SKM-1 (cell line): ENCODE data around the gene RAI1.

Experiments used
- DNase-seq: peaks from one replicate; lab custom pipeline; 2025; ENCODE audit not compliant: unreplicated experiment; lab: John Stamatoyannopoulos, UW

RAI1 gene

DNA sequence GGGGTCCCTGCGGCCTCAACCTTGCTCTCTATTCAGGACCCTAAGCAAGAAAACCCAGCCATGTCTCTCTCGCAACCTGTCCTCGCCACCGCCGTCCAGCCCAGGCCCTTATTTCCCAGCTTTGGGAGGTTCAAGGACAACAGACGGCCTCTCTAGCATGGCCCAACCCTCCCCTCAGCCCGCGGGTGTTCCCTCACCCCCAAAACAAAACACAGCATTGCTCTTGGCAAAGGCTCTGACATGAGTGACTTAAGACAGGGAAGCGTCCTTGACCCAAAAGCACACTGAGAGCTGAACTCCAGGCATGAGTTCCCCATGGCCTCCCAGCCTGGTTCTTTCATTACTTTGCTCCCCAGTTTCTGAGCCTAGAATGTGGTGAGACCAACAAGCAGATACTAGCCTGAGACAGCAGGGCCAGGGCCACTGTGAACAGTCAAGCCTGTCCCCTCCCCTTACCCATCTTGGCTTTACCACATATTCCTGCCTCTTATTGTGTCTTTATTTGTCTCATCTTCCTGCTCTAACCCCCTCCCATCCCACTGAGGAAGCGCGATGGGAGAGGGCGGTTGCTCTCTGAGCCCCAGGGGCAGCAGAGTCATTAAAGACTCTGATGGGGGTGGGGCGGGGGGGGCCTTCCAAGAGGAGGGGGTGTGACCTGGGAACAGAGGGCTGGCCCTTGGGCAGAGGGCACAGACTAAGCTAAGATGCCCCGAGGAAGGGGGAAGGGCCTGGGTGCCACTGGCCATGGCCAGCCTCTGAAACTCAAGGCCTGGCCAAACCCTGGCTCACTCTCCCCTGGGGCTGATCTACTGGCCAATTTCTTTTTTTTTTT, 143.7 kb downstream of the RAI1 start:
- DNase-seq: no peak

DNA sequence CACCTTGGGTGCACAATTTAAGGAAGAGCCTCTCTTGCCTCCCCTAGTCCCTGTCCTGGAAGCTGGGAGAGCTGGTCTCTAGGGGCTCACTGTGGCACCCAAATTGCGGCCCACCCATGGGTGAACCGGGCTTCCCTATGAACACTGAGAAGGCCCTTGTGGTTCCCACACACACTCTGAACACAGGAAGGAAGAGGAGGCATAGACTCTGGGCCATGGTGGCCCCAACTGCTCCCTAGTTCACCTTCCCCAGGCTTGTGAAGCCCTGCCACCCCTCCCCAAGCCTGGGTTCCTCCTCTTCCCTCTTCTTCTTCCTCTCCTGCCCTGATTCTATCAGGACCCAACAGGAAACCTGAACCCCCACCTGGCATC, 145.1 kb downstream of the RAI1 start:
- DNase-seq: no peak

DNA sequence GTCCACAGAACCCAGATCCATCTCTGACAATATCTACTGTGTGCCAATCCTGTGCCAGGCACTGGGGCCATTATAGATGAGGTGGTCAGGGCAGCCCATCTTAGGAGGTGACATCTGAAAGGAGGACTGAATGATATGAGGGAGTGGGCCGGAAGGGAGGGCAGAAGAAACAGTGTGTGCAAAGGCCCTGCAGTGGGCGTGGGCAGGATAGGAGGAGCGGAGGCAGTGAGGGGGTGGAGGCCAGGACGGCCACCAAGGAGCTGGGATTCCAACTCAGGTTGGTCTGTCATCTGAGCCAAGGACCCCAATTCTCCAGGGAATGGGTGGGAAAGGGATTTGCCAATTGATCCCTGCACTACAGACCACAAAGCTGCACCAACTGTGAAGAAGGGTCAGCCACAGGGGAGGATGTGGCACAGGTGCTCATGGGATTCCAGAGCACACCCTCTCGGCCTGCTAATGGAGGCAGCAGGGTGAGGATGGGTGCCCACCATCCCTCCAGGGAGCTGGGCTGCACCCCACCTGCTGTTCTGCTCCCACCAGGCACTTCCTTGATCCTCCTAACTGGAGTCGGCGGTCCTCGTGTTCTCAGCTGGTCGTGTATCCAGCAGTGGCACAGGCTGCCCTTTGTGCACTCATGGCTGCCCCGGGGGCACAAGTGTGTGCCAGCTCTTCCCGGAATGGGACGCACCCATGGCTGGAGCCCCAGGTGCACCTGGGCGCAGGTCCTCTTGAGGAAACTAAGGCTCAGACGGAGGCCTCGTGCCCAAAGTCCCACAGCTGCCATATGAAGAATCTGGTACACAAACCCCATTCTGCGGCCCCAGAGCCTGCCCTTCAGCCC, 145.9 kb downstream of the RAI1 start:
- no peak for DNase-seq

DNA sequence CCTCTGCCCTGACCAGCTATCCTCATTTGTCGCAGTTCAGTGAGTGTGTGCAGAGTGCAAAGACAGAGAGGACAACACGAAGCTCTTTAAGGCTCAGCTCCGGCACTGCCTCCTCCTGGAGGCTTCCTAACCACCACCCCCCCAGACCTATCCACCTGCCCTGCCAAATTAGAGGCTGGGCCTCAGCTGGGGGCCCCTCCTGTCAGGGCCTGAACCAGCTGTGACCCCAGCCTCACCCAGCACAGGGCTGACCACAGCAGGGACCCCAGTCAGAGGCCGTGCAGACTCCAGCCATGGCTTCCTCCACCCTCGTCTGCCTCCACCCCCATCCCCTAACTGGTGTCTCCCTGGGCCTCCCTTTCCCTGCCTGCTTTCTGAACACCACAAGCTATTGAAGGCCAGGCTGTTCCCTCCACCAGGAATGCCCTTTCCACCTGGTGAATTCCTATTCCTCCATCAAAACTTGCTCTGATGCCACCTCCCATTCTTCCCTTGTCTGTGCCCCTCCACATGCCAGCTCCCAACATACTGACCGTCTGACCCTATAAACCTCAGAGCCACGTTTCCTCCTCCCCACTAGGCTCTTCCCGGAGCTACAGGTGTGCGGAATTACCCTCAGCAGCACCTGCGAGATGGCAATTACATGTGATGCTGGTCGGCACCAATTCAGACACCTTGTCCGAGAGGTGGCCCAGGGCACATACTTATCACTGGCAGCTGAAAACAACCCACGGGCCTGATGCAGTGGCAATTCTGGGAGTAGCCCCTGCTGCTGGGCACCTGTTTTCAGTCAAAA, 146.8 kb downstream of the RAI1 start:
- no peak for DNase-seq

DNA sequence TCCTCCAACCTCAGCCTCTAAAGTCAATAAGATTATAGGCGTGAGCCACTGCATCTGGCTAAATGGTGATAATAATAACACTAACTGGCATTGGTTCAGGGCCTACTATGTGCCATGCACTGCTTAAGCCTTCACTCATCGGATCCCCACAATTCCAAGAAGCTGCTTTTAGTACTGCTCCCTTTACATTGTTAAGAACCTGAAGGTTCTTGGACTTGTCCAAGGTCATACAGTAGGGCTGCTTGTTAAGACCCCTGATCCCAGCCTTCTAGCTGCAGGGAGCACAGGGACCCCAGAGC, 149.0 kb downstream of the RAI1 start:
- no peak for DNase-seq

DNA sequence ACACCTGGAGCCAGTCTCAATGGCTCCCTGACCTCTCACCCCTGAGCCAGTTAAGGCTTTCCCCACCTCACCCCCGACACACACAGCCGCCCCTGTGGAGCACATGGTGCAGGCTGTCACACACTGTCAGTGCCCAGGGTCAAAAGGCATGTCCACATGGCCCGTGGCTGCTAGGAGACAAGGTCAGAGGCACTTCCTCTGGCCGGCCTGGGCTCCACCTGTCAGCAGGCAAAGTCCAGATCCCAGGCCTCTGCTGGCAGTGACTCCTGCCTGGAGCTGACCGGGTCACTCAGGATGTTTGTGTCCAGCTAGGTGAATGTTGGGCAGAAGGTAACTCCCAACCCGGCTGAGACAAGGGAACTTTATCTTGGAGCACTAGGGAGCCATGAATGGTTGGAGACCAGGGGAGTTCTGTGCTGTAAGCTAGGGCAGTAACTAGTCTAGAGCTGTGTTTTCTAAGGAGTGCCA, 149.5 kb downstream of the RAI1 start:
- DNase-seq: no peak

DNA sequence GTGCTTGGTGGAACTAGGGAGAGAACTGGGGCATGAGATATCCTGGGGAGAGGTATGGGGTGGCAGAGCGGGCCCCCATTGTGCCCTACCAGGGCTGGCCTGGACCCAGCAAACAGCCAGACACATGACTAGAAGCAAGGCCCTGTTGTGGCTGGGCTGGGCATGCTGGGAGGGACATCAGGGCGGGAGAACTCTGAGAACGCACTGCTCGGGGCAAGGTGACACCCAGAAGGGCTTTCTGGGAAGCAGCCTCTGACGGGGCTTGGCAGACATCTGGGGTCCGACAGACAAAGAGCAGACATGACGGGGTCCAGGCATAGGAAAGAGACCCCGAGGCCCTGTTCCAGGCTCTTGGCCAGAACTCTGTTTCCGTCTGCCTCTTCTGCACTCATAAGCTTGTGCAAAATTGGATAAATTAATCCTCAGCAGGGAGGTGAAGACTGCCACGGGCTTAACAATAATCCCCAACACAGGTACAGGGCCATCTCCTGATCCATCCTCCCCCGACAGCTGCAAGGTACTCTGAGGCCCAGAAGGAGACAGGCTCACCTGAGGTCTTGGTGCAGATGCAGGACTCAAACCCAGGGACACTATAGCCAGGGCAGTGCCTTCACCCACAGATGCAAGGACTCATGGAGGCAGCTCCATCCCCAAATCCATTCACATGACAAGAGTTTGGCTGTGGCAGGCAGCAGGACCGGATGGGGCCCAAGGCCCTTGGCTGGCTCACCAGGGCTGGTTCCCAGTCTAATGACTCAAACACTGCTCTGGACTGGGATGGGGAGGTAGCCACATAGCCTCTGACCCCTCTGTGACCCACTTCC, 150.2 kb downstream of the RAI1 start:
- DNase-seq: no peak

DNA sequence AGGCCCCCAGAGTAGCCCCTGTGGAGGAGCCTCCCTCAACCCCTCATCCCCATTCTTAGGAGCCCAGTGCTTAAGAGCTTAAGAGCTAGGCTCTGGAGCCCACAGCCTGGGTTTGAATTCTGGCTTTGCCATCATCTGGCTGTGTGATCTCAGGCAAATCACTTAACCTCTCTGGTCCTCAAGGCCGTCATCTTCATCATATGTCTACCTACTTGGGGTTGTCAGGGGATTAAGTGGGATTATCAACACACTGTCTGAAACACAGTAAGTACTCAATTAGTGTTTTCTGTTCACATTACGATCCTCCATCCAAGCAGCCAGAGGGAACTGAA, 150.7 kb downstream of the RAI1 start:
- no peak for DNase-seq

DNA sequence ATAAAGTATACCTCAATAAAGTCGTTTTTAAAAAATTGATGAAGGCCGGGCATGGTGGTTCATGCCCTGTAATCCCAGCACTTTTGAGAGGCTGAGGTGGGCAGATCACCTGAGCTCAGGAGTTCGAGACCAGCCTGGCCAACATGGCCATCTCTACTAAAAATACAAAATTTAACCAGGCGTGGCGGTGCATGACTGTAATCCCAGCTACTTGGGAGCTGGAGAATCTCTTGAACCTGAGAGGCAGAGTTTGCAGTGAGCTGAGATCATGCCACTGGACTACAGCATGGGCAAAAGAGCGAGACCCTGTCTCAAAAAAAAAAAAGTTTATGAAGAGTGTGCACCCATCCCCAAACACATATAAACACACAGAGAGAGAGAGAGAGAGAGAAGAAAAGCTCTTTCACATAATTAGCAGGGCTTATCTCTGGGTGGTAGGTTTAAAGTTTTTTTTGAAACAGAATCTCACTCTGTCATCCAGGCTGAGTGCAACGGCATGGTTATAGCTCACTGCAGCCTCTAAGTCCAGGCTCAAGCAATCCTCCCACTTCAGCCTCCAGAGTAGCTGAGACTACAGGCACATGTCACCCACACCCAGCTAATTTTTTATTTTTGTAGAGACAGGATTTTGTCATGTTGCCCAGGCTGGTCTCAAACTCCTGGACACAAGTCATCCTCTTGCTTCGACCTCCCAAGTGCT, 152.6 kb downstream of the RAI1 start:
- no peak for DNase-seq

DNA sequence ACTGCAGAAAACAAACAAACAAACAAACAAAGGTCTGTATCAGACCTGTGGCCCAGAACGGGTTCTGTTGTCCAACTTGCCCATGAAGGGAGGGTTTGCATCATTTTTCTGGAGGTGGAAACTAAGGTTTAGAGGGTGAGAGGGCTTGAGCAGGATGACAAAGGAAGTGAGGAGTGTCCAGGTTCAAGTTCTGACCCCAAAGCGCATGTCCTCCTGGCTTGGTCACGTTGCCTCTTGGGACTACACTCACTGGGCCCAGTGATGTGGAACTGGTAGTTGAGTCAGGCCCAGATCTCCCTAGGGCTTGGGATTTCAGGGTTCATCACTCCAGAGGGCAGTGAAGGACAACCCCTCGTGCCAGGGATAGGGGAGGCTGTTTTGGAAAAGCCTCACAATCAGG, 153.7 kb downstream of the RAI1 start:
- no peak for DNase-seq

DNA sequence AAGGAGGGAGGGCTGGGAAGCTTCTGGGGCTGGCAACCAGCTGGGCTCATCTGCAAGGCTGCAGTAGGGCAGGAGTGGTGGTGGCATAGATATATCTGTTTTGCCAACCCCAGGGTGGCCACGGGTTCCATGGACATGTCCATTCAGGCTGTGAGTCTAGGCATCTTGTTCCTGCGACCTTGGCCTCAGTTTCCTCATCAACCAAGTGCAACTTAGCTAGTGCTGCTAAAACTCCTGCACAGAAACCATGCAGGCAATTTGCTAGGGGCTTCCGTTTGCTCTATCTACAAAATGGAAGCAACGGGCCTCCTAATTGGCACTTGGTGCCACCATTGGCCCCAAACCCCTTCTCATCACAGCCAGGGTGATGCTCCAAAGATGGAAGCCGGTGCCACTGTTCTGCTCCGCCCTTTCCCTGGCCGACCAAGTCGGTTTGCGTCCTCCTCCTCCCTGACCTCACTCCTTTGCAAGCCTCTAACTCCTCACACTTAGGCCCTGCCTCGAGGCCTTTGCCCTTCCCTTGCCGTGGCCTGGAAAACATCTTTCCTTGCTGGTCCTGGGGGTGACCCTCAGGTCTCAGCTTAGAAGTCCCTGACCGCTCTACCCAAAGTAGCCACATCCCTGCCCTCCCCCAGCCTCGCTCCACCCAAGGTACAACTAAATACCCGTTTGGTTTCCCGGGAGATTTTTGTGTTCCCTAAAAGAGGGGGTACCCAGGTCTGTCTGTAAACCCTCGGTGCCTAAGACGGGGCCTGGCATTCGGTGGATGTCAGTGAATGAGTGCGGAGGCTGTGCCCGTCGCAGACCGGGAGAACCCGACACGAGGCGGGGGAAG, 154.4 kb downstream of the RAI1 start:
- no peak for DNase-seq

DNA sequence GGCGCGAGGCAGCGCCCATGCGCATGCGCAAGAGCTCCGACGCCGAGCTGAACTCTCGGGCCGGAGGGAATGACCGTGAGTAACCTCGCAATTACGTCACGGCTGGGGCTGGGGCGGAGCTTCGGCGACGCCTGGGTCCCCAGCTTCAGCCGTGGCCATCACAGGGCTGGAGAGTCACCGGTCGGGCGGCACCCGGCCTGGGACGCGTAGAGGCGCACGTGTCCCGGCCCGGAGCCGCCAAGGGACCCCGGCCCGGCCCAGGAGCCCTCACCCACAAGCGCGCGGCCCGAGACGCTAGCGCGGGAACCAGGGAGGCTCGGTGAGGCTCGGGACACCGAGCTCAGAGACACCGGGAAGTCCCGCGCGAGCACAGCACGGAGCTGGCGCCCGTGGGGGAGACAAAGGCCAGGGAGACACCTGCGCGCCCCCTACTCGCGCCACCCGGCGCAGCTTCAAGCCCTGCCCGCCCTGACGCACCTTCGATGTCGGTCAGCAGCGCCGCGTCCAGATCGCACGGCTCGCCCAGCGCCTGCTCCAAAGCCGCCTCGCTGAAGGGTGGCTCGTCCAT, 155.1 kb downstream of the RAI1 start:
- peak; percentile 87 for DNase-seq

DNA sequence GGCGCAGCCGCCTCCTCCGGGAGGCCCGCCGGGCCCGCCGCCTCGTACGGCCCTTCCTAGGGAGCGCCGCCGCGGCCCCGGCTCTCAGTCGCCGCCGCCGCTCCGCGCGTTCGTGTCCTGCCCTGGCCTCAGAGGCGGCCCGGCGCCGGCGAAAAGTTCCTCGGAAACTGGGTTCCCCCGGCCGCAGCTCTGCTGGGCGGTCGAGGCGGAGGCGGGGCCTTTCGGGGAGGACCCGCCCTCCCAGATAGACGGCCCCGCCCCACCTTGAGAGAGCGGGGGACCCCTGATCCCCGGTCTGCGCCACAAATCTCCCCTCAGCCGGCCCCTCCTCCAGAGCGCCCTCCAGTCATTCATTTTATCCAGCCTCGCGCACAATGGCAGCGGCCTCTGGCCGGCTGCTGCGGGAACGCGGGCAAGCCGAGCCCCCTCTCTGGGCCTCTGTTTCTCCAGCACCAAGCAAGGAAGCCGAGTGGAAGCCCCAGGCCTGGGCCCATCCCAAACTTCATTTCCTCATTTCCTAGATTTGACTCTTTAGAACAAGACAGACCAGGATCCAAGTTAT, 155.6 kb downstream of the RAI1 start, which contains the start of gene SREBF1:
Gene SREBF1 (minus strand): TSS at position 169 of the 562 bp plus-strand sequence. CDS start 169 bp downstream, outside the sequence.
- DNase-seq: no peak

DNA sequence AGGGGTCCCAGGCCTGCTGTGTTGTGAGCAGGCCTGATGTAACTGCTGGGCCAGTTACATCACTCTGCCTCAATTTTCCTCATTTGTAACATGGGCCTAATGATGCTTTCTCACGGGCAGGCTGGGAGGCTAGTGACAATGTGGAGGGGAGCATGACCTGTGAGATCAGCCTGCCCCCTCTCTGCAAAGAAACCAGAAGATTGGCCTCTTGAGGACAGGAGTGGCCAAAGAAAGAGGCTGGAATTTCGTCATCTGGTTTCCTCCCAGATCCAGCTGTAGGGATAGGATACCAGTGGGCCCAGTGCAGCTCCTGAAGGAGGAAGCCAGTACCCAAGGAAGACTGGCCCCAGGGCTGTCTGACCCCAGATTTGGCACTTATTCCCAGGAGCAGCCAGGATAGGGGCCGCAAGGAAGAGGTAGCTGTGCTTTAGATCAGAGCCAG, 156.1 kb downstream of the RAI1 start:
- DNase-seq: no peak

DNA sequence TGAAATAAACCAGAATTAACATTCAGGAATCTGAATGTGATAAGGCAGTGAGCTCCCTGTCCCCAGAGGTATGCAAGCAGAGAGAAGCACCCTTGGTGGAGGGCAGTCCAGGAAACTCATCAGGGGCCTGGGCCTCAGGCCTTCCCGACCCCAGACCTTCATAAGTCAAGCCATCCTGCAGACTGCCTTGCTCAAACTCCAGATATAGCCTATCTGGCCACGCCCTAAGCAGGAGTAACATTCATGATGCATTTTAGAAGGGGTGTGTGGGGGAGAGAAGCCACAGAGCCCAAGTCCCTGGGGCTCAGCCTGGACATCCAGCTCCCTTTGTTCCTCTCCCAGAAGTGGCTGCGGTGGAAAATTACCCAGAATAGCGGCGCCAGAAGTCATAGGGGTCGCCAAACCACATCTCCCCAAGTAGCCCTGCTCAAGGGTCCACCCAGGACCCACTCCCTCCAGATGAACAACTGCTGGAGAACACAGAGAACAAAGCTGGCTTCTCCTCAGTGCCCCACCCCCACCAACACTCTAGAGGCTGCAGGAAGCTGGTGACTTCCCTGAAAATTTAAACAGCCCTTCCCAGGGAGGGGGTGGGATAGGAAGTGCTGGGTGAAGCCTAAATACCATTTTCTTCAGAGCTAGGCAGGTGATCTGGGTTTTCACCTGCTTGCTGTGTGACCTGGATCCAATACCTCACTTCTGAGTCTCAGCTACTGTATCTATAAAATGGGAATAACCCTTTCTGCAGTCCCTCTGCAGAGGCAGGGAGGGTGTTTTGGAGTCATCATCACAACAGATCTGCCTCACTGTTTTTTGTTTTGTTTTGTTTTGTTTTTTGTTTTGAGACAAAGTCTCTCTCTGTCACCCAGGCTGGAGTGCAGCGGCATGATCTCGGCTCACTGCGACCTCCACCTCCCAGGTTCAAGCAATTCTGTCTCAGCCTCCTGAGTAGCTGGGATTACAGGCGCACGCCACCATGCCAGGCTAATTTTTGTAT, 157.0 kb downstream of the RAI1 start:
- DNase-seq: no peak

DNA sequence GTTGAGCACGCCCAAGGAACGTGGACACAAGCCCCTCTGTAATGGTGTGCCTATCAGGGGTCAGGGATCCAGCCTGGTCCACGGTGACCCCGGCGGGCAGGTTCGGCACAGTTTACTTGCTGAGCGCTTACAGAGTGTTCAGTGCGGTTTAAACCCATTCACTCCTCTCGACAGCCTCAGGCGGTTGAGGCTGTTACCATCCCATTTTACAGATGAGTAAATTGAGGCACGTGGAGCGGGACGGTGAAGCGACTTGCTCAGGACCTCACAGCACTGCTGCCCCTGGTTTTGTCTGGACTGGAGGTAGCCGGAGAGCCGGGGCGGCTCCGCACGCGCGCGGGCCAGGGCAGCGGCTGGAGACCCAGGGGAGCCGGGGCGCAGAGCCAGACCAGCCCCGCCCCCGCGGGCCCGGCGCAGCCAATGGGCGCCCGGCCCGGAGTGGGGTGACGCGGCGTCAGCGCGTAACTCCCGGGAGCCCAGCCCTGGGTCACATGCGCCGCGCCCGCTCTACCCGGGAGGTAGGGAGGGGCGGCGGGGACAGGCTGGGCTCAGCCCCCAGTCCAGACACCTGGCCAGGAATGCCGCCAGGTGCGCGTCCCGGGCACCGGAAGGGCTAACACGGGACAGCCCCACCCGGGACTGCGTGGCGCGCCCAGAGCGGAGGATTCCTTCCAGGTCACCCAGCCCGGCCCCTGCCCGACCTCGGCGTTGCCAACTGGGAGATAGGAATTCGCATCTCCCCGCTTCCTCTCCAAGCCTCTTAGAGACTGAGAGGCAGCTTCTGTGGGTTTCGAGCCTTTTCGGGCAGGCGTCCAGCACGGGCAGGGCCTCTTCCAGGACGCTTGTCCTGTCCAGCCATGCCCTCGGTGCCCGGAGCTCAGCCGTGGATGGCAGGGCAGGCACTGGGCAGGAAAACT, 158.8 kb downstream of the RAI1 start:
- peak; percentile 37 for DNase-seq
